ENCODE data around the gene USP34. TPM values are rescaled to one million over a fixed set of nuclear protein-coding genes. Genes with fewer than 3 reads are reported as not detected.
"Not testable (repeated sequence)": the region's sequence is repeated elsewhere in the genome, so short reads cannot be mapped to it uniquely, and the experiment has no call there.

Gene USP34
- total RNA-seq, 1 experiment from 2014 or later, result 46.9 TPM

DNA sequence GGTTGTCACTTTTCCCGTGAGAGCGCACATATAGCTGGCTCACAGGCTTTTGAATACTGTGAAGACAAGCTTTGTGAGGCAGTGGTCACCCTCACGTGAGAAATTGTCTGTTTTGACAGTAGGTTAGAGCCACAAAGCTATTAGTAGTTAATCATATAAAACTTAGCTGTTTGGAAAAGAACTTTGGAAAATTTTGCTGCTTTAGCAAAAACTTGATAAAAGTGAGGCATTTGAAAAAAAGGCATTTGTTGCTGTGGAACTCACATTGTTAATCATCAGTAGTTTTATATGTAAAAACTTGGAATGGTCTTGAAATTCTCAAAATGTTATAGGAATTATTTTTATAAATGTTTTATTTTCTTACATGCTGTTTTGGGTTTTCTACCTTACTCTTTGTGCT, 286.6 kb downstream of the USP34 start:
- no peak for DNase-seq (ENCODE audit: low spot score)

DNA sequence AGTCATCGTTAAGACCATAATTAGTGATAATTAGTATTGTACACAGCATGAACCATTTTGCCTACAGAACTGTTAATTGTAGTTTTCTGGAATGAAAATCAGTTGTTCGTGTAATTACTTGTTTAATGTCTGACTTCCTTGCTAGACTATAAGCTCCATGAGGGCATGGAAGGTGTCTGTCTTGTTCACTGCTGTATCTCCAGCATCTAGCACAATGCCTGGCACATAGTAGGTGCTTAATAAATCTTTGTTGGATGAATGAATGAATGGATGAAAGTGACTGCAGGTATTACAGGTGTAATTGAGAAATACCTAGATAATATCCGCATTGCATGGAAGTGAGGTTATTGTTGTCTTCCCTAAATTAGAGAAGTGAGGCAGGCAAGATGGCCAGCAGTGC, 287.1 kb downstream of the USP34 start:
- DNase-seq (ENCODE audit: low spot score), result no peak

DNA sequence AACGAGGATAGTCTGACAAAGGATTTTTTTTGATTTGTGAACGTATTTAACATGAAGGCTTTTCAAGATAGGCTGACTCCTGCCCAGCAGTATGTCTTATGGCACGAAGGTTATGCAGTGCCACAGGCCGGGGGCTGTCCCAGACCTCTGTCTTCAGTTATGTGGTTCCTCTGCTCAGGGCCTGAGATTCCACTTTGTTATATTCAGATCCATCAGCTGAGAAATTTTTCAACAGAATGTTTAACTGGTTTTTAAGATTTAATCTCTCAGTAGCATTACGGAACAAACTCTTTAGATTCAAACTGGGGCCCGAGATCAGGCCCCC, 288.9 kb downstream of the USP34 start:
- no peak for DNase-seq (ENCODE audit: low spot score)

DNA sequence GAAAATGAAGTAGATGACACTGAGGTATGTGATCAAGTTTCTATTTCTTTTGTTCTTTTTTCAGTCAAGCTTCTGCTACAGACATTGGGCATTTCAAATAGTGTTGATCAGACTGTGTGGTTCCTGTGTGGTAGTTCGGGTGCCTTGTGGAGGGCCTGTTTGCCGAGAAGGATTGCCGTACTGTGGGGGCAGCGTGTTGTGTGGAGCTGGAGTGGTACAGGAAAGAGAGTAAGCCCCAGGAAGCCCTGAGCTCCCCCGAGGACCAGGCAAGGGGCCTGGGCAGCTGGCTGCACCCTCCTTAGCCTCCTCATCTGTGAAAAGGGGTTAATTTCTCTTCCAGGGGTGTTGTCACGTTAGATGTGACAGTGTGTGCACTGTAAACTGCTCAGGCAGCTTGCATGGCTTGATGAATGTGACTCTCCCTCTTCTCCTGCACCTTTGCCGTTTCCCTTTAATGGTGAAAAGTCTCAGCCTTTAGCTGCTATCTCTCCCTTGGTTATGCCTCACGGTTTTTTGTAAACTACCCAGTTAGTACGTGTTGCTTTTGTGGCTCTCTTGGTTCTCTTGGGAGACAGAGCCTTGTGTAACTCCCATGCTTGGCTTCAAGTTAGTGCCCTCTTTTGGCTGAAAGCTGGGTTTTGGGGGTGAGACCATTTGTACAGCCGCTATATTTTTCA, 289.4 kb downstream of the USP34 start:
- no peak for DNase-seq (ENCODE audit: low spot score)

DNA sequence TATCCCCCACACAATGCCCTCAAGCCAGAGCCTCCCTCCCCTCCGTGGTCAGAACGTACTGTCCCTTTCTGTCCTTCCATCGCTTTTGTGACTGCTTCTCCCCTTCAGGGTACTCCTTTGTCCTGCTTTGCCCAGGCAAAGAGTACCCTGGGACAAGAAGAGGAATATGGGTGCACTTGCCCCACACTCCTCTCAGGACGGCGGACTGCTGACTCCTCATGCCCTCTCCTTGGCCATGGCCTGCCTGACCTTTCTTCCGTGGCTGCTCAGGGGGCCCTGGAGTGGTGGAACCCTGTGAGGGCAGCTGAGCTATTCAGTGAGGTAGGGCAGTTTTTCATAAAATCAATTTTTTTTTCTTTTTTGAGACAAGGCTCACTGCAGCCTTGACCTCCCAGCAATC, 290.2 kb downstream of the USP34 start:
- no peak for DNase-seq (ENCODE audit: low spot score)

DNA sequence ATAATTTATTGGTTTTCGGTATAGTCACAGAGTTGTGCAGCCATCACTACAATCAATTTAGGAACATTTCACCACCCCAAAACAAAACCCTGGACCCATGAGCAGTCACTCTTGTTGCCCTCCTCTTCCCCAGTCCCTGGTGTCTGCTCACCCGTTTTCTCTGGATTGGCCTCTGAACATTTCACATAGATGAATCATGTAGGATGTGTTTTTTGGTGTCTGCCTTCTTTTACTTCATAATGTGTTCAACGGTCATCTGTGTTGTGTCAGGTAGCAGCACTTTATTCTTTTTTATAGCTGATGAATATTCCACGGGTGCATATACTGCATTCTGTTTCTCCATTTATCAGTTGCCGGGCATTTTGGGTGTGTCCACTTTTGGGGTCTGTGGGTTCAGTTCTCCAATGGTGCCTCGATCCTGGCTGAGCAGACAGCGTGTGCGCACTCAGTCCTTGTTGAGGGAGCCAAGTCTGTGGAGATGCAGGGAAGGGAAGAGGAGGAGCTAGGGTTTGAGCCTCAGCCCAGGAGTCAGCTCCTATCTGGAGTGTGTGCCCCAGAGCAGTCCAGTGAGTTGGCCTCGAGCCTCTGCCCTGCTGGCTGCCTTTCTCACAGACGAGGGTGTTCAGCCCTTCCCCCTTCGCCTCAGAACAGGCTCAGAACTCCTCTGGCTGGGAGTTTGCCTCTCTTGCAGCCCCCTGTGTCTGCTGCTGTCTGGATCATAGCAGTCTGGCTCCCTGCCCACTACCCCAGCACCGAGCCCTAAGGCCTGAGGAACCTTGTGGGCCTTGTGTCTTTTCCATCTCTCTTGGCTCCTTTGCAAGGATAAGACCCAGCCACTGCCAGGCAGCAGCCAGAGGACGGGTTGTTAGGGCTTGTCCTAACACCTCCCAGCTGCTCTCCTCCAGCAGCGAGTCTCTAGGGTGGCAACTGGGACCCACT, 290.9 kb downstream of the USP34 start:
- no peak for DNase-seq (ENCODE audit: low spot score)

DNA sequence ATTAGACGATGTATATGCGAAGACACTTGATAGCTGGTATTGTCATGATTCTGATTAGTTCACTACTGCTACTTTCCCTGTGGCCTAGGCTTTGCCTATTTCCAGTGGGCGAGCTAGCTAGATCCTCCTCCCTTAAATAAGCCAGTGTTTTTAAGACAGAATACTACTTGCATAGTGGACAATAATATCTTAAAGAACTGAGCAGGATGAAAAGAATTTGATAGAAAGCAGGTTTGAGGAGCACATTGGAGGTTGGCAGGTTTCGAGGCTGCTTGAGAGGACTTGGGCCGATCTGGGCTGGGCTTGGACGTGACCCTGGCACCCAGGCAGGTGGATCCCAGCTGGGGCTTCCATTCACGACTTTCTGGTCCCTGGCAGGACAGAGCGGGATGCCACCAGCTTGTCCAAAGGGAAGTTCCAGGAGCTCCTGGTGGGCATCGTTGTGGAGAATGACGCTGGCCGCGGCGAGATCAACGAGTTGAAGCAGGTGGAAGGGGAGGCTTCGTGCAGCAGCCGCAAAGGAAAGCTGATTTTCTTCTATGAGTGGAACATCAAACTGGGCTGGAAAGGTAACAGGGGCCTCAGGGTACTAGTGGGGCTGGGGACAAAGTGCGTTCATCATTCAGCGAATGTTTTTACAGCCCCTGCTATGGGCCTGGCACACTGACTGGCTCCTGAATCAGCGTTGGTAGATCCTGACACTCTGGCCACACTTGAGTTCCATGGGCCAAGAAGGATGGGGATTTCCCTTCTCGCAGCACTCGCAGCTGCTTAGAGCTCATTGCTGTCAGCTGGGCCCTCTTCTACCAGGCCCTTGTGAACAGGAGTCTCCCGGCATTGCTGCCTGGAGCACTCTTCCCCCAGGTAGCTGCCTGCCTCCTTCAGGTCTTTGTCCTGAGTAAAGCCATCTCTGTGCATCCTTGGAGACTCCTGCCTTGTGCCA, 292.0 kb downstream of the USP34 start:
- DNase-seq (ENCODE audit: low spot score), result no peak

DNA sequence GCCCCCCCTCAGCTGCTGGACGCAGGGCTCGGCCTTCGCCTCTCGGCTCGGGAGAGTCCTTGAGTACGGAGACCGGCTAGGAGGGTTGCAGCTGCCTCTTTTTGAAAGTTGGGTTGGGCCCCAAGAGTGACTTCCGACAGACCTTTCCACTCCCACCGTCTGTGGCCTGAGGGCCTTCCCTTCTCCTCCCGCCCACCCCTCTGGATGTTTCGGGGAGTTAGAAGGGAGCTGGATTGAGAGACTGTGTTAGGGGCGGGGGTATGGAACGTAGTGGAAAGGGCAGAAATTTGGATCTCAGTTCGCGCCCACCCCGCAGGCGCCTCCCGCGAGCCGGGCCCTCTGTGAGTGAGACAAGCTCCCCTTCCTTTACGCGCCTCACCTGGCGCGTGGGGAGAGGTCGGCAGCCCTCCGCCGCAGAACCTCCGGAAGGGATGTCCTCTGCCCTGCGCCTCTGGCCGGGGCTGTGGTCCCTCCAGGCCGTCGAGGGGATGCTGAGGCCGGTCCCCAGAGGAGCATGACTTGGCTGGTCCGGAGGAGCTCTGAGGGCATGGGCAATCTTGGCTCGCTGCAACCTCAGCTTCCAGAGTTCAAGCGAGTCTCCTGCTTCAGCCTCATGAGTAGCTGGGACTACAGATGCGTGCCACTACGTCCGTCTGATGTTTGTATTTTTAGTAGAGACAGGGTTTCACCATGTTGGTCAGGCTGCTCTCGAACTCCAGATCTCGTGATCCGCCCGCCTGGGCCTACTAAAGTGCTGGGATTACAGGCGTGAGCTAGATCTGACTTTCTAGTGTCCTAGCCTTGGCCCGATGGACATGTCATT, 292.9 kb downstream of the USP34 start:
- no peak for DNase-seq (ENCODE audit: low spot score)

DNA sequence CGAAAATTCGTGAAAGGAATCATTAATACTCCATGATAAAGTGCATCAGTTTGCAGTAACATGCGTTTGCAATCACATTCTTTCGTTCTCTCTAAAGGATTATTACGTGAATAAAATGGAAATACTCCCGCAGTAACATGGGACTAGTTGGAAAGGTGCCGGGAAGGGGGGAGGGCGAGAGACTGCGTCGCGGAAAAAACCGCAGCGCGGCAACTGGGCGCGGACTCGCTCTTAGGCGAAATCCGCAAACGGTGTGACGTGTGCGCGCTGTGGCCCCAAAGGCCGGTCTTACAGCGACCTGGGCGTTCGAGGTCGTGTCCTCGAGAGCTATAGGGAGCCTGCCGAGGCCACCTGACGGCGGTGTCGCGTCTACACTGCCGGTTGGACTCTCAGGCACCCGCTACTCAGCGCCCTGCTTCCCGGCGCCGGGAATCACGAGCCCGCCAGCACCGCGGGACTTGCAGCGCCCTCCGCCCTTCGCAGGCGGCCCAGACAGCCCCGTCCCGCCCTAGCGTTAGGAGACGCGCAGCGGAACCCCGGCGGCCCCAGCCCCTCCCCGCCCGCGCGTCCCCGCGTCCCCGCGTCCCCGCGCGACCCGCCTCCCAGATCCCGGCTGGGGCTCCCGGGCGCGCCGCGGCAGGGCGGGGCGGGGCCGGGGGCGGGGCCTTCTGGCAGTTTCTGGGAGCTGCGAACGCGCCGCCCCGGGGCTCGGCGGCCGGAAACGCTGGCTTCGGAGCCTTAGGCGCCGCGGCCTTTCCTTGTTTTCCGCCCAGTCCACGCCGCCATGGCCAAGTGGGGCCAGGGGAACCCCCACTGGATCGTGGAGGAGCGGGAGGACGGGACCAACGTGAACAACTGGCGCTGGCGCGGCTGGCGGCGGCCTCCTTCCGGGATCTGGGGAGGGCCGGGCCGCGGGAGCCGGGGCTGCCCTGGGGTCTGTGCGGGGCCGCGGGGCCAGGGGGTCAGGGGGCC, 293.8 kb downstream of the USP34 start:
- DNase-seq (ENCODE audit: low spot score), result peak; percentile 87

DNA sequence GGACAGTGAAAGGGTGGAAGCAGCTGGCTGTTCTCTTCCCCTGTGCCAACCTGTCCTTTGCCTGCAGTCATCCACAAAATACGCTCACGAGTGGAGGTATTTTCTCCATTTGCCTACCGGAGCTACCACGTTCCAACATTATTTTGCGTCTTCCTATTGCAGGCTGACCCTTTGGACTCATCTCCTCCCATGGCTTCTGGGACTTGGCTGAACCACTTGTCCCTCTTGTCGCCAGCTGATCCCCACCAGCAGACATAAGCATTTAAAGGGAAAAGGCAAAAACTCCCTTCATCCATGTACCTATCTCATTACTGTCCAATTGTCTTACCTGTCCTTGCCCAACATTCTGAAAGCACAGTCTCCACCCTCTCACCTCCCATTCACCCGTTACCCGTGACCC, 295.9 kb downstream of the USP34 start:
- DNase-seq (ENCODE audit: low spot score), result no peak

DNA sequence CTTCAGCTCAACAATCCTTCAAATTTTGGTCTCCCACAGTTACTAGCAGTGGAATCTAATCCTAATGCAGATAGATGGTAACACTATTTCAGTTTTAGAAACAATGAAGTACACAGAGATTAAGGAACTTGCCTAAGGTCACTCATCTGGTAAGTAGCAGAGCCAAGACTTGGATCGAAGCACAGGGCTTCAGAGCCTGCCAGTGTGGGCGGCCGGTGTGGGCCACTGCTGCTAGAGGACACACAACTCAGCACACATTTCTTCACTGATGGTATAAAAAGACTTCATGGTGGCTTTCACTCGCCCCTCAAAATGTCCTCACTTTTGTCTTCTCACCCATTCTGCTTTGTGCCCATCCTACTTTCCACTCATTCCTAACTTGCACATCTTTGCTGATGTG, 297.8 kb downstream of the USP34 start:
- no peak for DNase-seq (ENCODE audit: low spot score)

DNA sequence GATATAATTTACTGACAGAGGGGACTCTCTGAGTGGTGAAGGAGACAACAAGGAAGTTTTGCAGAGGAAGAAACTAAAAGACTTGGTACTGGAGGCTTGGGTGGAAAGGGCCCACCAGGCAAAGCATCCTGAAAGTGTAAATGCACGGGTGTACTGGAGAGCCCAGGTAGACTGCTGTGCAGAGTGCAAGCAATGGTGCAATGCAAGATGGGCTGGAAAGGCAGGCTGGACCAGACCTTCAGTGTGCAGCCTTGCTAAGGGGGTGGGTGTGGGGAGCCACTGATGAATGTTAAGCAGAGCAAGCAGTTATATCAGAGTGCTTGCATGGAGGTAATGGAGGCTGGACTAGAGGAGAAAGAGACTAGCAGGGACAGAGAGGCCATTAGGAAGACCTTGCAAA, 298.2 kb downstream of the USP34 start:
- DNase-seq (ENCODE audit: low spot score), result no peak

DNA sequence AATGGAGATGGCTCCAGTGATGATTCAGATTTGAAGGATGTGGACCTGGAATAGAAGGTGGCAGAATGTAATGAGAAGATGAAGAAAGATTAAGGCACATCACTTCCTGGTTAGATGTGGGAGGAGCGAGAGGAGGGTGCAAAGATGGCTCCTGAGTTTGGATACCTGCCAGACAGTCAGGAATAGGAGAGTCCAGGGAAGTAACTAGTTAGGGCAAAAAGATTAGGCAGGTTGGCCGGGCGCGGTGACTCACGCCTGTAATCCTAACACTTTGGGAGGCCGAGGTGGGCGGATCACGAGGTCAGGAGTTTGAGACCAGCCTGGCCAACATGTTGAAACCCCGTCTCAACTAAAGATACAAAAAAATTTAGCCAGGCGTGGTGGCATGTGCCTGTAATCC, 303.3 kb downstream of the USP34 start:
- DNase-seq (ENCODE audit: low spot score), result no peak

DNA sequence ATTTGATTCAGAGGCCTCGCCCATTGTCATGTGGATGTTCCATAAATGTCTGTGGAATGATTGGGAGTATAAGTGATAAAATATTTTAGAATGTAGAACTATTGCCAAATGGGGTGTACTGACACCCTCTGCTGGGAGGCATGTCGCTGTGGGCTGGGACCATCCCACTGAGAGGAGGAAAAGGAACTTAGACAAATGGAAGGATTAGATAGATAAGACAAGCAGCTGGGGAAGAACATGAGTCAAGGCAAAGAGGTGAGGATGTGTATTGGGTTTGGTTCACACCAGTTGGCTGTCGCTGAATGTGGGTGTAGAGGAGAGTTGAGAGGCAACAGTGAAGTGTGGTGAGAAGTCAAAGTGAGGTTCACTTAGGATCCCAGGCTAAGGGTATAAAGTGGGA, 304.9 kb downstream of the USP34 start:
- DNase-seq (ENCODE audit: low spot score), result no peak

DNA sequence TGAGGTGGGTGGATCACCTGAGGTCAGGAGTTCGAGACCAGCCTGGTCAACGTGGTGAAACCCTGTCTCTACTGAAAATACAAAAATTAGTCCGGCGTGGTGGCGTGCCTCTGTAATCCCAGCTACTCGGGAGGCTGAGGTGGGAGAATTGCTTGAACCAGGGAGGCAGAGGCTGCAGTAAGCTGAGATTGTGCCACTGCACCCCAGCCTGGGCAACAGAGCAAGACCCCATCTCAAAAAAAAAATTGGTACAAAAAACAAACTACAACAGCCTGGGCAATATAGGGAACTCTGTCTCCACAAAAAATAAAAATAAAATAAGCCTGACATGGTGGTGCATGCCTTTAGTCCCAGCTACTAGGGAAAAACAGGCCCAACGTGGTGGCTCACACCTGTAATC, 305.8 kb downstream of the USP34 start:
- not testable (repeated sequence) for DNase-seq (ENCODE audit: low spot score)

DNA sequence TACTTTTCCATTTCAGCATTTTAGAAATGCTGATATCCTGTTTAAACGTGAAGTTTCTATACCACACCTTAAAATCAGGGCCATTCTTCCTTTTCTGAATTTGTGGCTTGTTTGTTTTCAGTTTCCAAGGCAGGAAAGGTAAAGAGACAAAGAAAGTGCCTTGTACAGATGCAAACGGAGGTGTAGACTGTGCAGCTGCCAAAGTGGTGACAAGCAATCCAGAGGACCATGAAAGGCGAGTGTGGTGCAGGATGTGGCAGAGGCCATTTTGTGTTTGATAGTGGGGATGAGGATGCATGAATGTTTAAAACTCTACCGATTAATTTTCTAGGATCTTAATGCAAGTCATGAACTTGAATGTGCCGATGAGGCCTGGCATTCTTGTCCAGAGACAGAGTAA, 308.2 kb downstream of the USP34 start:
- no peak for DNase-seq (ENCODE audit: low spot score)

DNA sequence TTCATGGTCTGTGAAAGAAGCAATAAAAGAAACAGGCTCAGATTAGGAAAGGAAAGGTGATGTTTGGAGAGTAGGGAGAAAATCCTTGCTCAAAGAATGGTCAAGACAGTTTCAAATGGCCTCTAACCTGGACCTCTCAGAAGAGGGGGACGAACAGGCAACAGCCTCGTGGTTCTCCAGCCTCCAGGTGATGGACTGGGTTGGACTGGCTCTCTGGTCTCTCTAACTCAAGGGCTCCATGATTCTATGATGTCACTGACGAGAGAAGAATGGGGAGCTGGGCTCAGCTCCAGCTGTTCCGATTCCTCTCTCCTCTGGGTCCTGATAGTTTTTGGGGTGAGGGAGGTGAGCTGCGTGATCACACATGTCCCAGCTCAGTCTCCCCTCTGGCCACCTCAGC, 309.0 kb downstream of the USP34 start, which contains the start of gene C2orf74:
Gene C2orf74, plus strand, starts transcription at position 301 of the 400 bp plus-strand sequence. CDS start 327 bp downstream, outside the sequence.
- no peak for DNase-seq (ENCODE audit: low spot score)

DNA sequence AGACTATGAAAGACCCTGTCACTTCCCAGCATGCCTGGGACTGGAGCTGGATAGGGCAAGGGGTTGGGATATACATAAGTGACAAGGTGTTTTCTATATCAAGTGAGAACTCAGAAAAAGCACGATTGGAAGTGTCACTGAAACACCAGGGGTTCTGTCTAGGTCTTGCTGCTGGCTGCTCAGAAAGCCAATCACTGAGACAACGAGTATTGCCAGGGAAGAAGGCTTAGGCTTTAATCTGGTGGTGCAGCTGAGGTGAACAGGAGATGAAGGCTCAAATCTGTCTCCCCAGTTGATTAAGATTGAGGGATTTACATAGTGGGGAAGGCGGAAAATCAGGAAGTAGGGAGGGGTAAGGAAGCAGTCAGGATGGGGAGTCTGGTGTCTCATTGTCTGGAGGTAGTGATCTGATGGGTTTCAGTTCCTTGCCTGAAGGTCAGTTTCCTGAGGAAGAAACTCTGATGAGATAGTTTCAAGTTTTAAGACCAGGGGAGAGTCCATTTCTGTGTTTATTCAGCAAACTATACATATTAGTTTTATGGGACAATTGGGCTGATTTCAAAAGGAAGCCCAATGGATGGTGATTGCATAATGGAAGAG, 312.4 kb downstream of the USP34 start:
- DNase-seq (ENCODE audit: low spot score), result no peak

DNA sequence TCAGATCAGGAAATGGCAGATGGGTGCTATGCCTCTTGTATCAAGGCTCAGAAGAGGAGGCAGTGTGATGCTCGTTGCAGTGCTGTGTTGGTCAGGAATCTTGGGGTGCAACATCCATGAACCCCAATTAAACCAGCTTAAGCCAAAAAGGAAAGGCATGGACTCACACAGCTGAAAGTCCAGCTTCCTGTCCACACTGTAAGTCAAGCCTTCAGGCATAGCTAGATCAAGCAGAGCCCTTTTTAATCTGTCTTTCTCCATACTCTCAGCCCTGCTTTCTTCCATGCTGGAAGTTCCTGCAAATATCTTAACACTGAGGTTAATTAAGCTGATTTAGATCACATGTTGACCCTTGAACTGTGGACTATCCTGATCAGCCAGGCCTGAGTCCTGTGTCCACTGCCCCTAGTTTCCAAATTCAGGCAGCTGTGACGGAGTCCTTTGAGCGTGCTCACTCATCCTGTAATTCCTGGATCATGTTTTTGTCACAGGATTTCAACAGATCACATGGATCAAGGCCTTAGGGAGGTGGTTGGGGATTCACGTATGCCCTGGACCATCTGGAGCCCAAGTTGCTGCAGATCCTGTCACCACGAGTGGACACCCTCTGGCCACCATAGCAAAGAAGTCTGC, 313.4 kb downstream of the USP34 start:
- no peak for DNase-seq (ENCODE audit: low spot score)

Measured in H4 (cell line).